Sigmoid colon (tissue), 7 donors: ENCODE results near the gene BIRC5. TPM values are rescaled to one million over a fixed set of nuclear protein-coding genes. Genes with fewer than 3 reads are reported as not detected.
A peak's percentile ranks its signal among the peaks of the same experiment; 100 is the strongest.

Source experiments
- DNase-seq: peaks from one replicate; pipeline ENCODE4 v3.0.0-alpha.2; 2019
- H3K27ac ChIP-seq, 4 donors: fragments of 200-600 bp; sonication (generic); one replicate each; pipeline ENCODE4 v1.5.1; 2016 to 2019; ENCODE audit warnings: mild to moderate bottlenecking in 1 of 4
- H3K27me3 ChIP-seq, 3 donors: fragments of 200-600 bp; sonication (generic); one replicate each; pipeline ENCODE4 v1.5.1; 2019; ENCODE audit warnings: mild to moderate bottlenecking in 1 of 3
- H3K36me3 ChIP-seq, 4 donors: fragments of 200-600 bp; sonication (generic); one replicate each; pipeline ENCODE4 v1.5.1; 2016 to 2019
- H3K4me1 ChIP-seq, 4 donors: fragments of 200-600 bp; sonication (generic); one replicate each; pipeline ENCODE4 v1.5.1; 2017 to 2019
- H3K4me3 ChIP-seq, 4 donors: fragments of 200-600 bp; sonication (generic); one replicate each; pipeline ENCODE4 v1.5.1; 2017 to 2019; ENCODE audit warnings: mild to moderate bottlenecking in 2 of 4, moderate library complexity in 1 of 4
- H3K9me3 ChIP-seq, 4 donors: fragments of 200-600 bp in 3 of 4; sonication (generic) in 3 of 4; one replicate each; pipeline versions ENCODE4 v1.5.1 to v1.6.1; 2013 to 2019
- CTCF ChIP-seq, 4 experiments: fragments of 450-650 bp in 3 of 4; fragments of 200-600 bp in 1 of 4; IDR thresholded peaks; one replicate each; pipeline ENCODE4 v1.5.1; 2016 to 2019; ENCODE audit warnings: antibody characterized with exemption in 4 of 4, mild to moderate bottlenecking in 3 of 4, moderate library complexity in 2 of 4
- EP300 ChIP-seq, 4 donors: sonication (generic); formaldehyde crosslinking; IDR thresholded peaks; one replicate each; pipeline ENCODE4 v1.6.1; 2017; ENCODE audit warnings: antibody characterized with exemption in 4 of 4
- POLR2A ChIP-seq, 2 donors: fragments of 450-650 bp; IDR thresholded peaks; one replicate each; pipeline ENCODE4 v1.6.1; 2016; ENCODE audit warnings: antibody characterized with exemption in 2 of 2, mild to moderate bottlenecking in 2 of 2, moderate library complexity in 2 of 2
- POLR2AphosphoS5 ChIP-seq, 4 donors: sonication (generic); formaldehyde crosslinking; IDR thresholded peaks; one replicate each; pipeline ENCODE4 v1.6.1; 2017; ENCODE audit warnings: antibody characterized with exemption in 4 of 4
- WGBS, 2 donors: extraction: QIAGEN DNeasy Blood & Tissue Kit; methylation state at CpG; one replicate each; pipeline ENCODE4 v1.1.7; 2013; 5-methylcytosine and 5-hydroxymethylcytosine counted together
- intact Hi-C: fragments of 100-400 bp; cut with DNase I; formaldehyde crosslinking; loops from one replicate; pipeline ENCODE4 v1.15.1; 2023
- polyA plus RNA-seq, 3 donors: library from polyadenylated mRNA; stranded (reverse); fragments of 200-250 nt; gene quantifications; one replicate each; pipeline ENCODE4 v1.2.3, GENCODE V29; 2013
- total RNA-seq, 4 donors: library from RNA; depleted of rRNA; stranded (reverse); fragments of >200 nt; gene quantifications; one replicate each; pipeline ENCODE4 v1.1.0, GENCODE V29; 2016
- donor health status: healthy with polysubstance abuse.
- donor health status: Bipolar disorder and iron deficiency.
- donor health status: healthy.

Gene BIRC5
- total and polyA plus RNA-seq, 7 donors, result 0.16 to 33.5 (median 3.1) TPM

GRCh38 chr17:78206298-78206697 is 7.8 kb upstream of the BIRC5 start:
- Histone ChIP-seq H3K36me3 (no peaks in the 10 kb centered on the region), H3K27ac (no peak overlapping the region), H3K27me3 (no peaks in the 10 kb centered on the region), H3K9me3 (no peaks in the 10 kb centered on the region), H3K4me3 (no peak overlapping the region), H3K4me1 (no peaks in the 10 kb centered on the region)
- DNase-seq, result no peak
- intact Hi-C loops, result no loop called here
- WGBS, 2 donors, result 77 to 80% methylated on average over 7 of the region's 7 CpGs
- no peak for TF ChIP-seq POLR2A (IDR thresholded peaks at IDR 0.05)
- no peak for TF ChIP-seq EP300 (IDR thresholded peaks at IDR 0.05)
- TF ChIP-seq POLR2AphosphoS5 (IDR thresholded peaks at IDR 0.05), result no peak
- no peak for TF ChIP-seq CTCF (IDR thresholded peaks at IDR 0.05)

GRCh38 chr17:78208486-78208885 is 5.6 kb upstream of the BIRC5 start:
- intact Hi-C loops, result no loop called here
- 72 to 83% methylated on average over 3 of the region's 3 CpGs for WGBS, 2 donors

GRCh38 chr17:78210111-78210510 is 3.9 kb upstream of the BIRC5 start:
- no peaks in the 10 kb centered on the region for H3K27me3 ChIP-seq
- H3K4me1 ChIP-seq, result peaks cover 0 to 11% (median 7%) of the 10 kb centered on the region in 4 donors
- no peak overlapping the region for H3K27ac ChIP-seq
- intact Hi-C loops, result no loop called here
- no peaks in the 10 kb centered on the region for H3K36me3 ChIP-seq
- H3K9me3 ChIP-seq, result no peaks in the 10 kb centered on the region
- 82 to 88% methylated on average over 10 of the region's 10 CpGs for WGBS, 2 donors
- no peak for DNase-seq
- no peak for TF ChIP-seq POLR2AphosphoS5 (IDR thresholded peaks at IDR 0.05)
- no peak for TF ChIP-seq POLR2A (IDR thresholded peaks at IDR 0.05)
- no peak for TF ChIP-seq EP300 (IDR thresholded peaks at IDR 0.05)
- TF ChIP-seq CTCF (IDR thresholded peaks at IDR 0.05), result no peak
- no peak overlapping the region for H3K4me3 ChIP-seq

More at GRCh38 chr17:78208486-78208885, 5.6 kb upstream of the BIRC5 start:
- no peaks in the 10 kb centered on the region for H3K9me3 ChIP-seq
- H3K36me3 ChIP-seq, result no peaks in the 10 kb centered on the region
- H3K27ac ChIP-seq, result no peak overlapping the region
- DNase-seq, result no peak
- no peak overlapping the region for H3K4me3 ChIP-seq
- H3K4me1 ChIP-seq, result no peaks in the 10 kb centered on the region
- no peaks in the 10 kb centered on the region for H3K27me3 ChIP-seq
- TF ChIP-seq EP300 (IDR thresholded peaks at IDR 0.05) (no peak), POLR2A (IDR thresholded peaks at IDR 0.05) (no peak), POLR2AphosphoS5 (IDR thresholded peaks at IDR 0.05) (no peak), CTCF (IDR thresholded peaks at IDR 0.05) (no peak)

- intact Hi-C loops, result no loop called here
- Histone ChIP-seq H3K4me3 (no peak overlapping the region), H3K27me3 (no peaks in the 10 kb centered on the region), H3K36me3 (no peaks in the 10 kb centered on the region), H3K27ac (no peak overlapping the region), H3K9me3 (no peaks in the 10 kb centered on the region), H3K4me1 (peaks cover 0 to 11% (median 7%) of the 10 kb centered on the region in 4 donors)
- TF ChIP-seq EP300 (IDR thresholded peaks at IDR 0.05) (no peak), POLR2A (IDR thresholded peaks at IDR 0.05) (no peak), CTCF (IDR thresholded peaks at IDR 0.05) (no peak), POLR2AphosphoS5 (IDR thresholded peaks at IDR 0.05) (no peak)
- 86% methylated on average over 11 of the region's 11 CpGs for WGBS, 2 donors
- no peak for DNase-seq
Observed at GRCh38 chr17:78211032-78211431, 3.0 kb upstream of the BIRC5 start.

GRCh38 chr17:78214706-78215061 is 631 bp downstream of the BIRC5 start:
- Histone ChIP-seq H3K4me3 (peak overlapping the region in 3 of 4 donors; percentile 31 to 43 (median 42)), H3K4me1 (peaks cover 0 to 11% (median 7%) of the 10 kb centered on the region in 4 donors), H3K27ac (no peak overlapping the region), H3K36me3 (no peaks in the 10 kb centered on the region), H3K27me3 (no peaks in the 10 kb centered on the region), H3K9me3 (no peaks in the 10 kb centered on the region)
- TF ChIP-seq EP300 (IDR thresholded peaks at IDR 0.05) (no peak), CTCF (IDR thresholded peaks at IDR 0.05) (no peak), POLR2A (IDR thresholded peaks at IDR 0.05) (no peak), POLR2AphosphoS5 (IDR thresholded peaks at IDR 0.05) (no peak)
- WGBS, 2 donors, result 9 to 19% methylated on average over 5 of the region's 5 CpGs
- intact Hi-C loops, result loop anchor here (2.0 kb wide), 1 partner anchor 38 kb away; no protein-coding TSS in a partner anchor
- no peak for DNase-seq
